ENCODE data around the gene RAB23. TPM values are rescaled to one million over a fixed set of nuclear protein-coding genes. Genes with fewer than 3 reads are reported as not detected.

Gene RAB23
- total and polyA plus RNA-seq, 12 donors, result 3.1 to 16.5 (median 10.1) TPM

DNA sequence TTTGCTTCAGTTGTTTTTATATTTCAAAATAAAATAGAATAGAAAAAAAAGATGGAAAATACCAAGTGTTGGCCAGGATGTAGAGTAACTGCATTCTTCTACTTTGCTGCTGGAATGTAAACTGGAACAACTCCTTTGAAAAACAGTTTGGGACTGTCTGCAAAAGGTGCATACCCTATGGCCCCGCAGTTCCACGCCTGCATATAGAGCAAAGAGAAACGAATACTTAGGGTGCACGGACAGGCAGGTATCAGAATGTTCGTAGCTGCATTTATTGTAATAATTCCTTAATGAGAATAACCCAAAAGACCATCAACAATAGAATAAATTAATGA is 603 bp upstream of the RAB23 start:
- Histone ChIP-seq H3K4me3 (peak overlapping the region; percentile 90 to 99 (median 95)), H3K27ac (peak overlapping the region in 8 of 10 donors; percentile 76 to 90 (median 88)), H3K36me3 (no peaks in the 10 kb centered on the region), H3K4me1 (peaks cover 0 to 14% (median 5%) of the 10 kb centered on the region in 9 donors), H3K27me3 (no peaks in the 10 kb centered on the region), H3K9me3 (no peaks in the 10 kb centered on the region)
- TF ChIP-seq, protein P1, sequence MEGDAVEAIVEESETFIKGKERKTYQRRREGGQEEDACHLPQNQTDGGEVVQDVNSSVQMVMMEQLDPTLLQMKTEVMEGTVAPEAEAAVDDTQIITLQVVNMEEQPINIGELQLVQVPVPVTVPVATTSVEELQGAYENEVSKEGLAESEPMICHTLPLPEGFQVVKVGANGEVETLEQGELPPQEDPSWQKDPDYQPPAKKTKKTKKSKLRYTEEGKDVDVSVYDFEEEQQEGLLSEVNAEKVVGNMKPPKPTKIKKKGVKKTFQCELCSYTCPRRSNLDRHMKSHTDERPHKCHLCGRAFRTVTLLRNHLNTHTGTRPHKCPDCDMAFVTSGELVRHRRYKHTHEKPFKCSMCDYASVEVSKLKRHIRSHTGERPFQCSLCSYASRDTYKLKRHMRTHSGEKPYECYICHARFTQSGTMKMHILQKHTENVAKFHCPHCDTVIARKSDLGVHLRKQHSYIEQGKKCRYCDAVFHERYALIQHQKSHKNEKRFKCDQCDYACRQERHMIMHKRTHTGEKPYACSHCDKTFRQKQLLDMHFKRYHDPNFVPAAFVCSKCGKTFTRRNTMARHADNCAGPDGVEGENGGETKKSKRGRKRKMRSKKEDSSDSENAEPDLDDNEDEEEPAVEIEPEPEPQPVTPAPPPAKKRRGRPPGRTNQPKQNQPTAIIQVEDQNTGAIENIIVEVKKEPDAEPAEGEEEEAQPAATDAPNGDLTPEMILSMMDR (IDR thresholded peaks at IDR 0.05), result no peak
- 29 to 33% methylated on average over 5 of the region's 5 CpGs for WGBS, 2 donors
- DNase-seq (no peak), ATAC-seq (peak in 2 of 8 donors; percentile 23 to 36)
- intact Hi-C loops (cut with DNase I), result loop anchor here in 5 of 10 donors (5.0 to 10.0 kb wide), 7 partner anchors 35 to 138 kb away; partner anchors contain the start of genes BAG2 (in 3 of the 5), PRIM2 (in 1 of the 5) and ZNF451 (in 1 of the 5)

DNA sequence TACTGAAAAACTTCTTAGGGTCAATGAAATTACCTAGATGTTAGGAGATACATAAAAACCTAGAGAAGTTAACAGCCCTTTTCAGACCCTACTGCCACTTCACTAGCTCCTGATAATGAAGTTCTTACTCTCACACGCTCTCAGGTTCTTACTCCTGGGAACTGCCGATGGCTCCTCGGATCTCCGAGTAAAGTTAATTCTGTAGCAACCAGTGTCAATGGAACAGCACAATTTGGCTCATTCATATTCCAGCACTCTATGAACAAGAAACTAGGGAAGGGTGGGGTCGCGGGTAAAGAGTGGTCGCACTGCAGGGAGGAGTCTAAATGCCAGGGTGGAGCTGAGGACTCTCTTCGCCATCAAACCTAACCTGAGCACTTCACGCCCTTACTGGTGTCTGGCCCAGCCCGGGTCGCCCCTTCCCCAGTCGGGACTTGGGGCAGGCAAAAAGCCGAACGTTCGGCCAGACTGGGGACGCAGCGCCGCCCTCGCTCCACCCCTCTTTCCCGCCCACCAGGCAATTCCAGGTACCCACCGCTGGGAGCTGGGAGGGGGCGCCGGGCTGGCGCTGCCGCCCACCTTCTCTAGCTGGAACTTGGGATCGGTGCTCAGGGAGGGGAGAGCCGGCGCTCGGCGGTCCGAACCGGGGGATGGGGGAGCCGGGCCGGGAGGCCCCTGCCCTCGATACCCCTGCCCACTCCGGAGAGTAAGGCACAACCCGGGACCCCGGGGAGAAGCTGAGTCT is 744 bp downstream of the RAB23 start:
- WGBS, 2 donors, result 0 to 1% methylated on average over 33 to 38 of the region's 38 CpGs
- ATAC-seq (peak; percentile 75 to 89 (median 78)), DNase-seq (peak; percentile 45 to 64)
- TF ChIP-seq, protein P1 (IDR thresholded peaks at IDR 0.05), result peak in 7 of 9 donors; percentile 7 to 55 (median 43)
- Histone ChIP-seq H3K9me3 (no peaks in the 10 kb centered on the region), H3K27me3 (no peaks in the 10 kb centered on the region), H3K36me3 (no peaks in the 10 kb centered on the region), H3K27ac (peak overlapping the region; percentile 76 to 90 (median 86)), H3K4me3 (peak overlapping the region; percentile 90 to 99 (median 95)), H3K4me1 (peaks cover 0 to 20% (median 5%) of the 10 kb centered on the region in 9 donors)
- intact Hi-C loops (cut with DNase I), result loop anchor here in 5 of 10 donors (5.0 to 10.0 kb wide), 7 partner anchors 36 to 137 kb away; partner anchors contain the start of genes BAG2 (in 3 of the 5), PRIM2 (in 1 of the 5) and ZNF451 (in 1 of the 5)

DNA sequence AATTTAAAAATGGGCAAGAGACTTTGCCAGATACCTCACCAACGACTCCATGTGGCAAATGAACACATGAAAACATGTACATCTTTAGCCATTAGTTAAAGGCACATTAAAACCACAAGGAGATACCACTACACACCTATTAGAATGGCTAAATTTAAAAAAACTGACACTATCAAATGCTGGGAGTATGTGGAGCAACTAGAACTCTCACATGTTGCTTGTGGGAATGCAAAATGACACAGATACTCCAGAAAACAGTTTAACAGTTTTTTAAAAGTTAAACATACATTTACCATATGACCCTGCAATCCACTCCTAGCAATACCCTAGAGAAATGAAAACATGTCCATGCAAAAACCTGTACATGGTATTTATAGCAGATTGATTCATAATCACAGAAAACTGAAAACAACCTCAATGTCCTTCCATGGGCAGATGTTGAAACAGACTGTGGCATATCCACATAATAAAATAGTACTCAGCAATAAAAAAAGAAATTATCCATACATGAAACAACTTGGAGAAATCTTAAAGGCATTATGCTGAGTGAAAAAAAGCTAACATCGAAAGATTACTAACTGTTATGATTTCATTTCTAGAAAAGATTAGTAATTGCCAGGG is 1.9 kb downstream of the RAB23 start:
- WGBS, 2 donors, result 94 to 95% methylated on average over 2 of the region's 2 CpGs
- DNase-seq (no peak), ATAC-seq (no peak)
- Histone ChIP-seq H3K36me3 (no peaks in the 10 kb centered on the region), H3K27me3 (no peaks in the 10 kb centered on the region), H3K9me3 (peaks cover 0 to 6% (median 0%) of the 10 kb centered on the region in 11 donors), H3K4me3 (peak overlapping the region in 1 of 10 donors; percentile 99), H3K27ac (no peak overlapping the region), H3K4me1 (peaks cover 0 to 24% (median 5%) of the 10 kb centered on the region in 9 donors)
- TF ChIP-seq, protein P1 (IDR thresholded peaks at IDR 0.05), result no peak
- intact Hi-C loops (cut with DNase I), result loop anchor here in 5 of 10 donors (5.0 to 10.0 kb wide), 7 partner anchors 37 to 135 kb away; partner anchors contain the start of genes BAG2 (in 3 of the 5), PRIM2 (in 1 of the 5) and ZNF451 (in 1 of the 5)

DNA sequence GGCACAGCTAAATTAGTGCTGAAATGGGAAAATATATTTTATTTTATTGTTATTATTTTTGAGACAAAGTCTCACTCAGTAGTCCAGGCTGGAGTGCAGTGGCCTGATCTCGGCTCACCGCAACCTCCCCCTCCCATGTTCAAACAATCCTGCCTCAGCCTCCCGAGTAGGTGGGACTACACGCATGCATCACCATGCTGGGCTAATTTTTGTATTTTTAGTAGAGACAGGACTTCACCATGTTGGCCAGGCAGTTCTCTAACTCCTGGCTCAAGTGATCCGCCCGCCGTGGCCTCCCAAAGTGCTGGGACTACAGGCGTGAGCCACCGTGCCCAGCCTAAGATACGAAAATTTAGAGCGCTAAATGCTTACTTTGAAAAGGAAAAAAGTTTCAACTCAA is 4.8 kb downstream of the RAB23 start:
- no peaks in the 10 kb centered on the region for H3K36me3 ChIP-seq
- WGBS, 2 donors, result 97 to 98% methylated on average over 11 of the region's 11 CpGs
- H3K27ac ChIP-seq, result no peak overlapping the region
- H3K9me3 ChIP-seq, result peaks cover 0 to 9% (median 0%) of the 10 kb centered on the region in 11 donors
- H3K4me3 ChIP-seq, result no peak overlapping the region
- no peaks in the 10 kb centered on the region for H3K27me3 ChIP-seq
- TF ChIP-seq, protein P1 (IDR thresholded peaks at IDR 0.05), result no peak
- intact Hi-C loops (cut with DNase I), result no loop called here
- DNase-seq (no peak), ATAC-seq (no peak)
- peaks cover 0 to 19% (median 5%) of the 10 kb centered on the region in 9 donors for H3K4me1 ChIP-seq

All from heart right ventricle (tissue), 16 donors.